Panc1 (cell line): ENCODE results near the gene P2RY11. TPM values are rescaled to one million over a fixed set of nuclear protein-coding genes. Genes with fewer than 3 reads are reported as not detected.

Experiments
- ATAC-seq: fragments of 200-7000 bp; cut with Tn5 transposase; 2 replicates; pipeline ENCODE4 v1.9.1; 2020; ENCODE audit warnings: mild to moderate bottlenecking, moderate library complexity
- BruUV-seq: library from RNA; stranded (reverse); fragments of 400-500 nt; replicated peaks from 2 replicates; lab custom pipeline; 2021; lab: Mats Ljungman, UMichigan
- CTCF ChIA-PET: fragments of 300-600 bp; sonication (Branson Sonifier 250); formaldehyde crosslinking; loops from one replicate; lab custom pipeline; 2022; ENCODE audit warnings: antibody characterized with exemption; lab: Charles Lee
- POLR2A ChIA-PET: fragments of 300-600 bp; sonication (Branson Sonifier 250); formaldehyde crosslinking; loops from one replicate; lab custom pipeline; 2022; ENCODE audit warnings: antibody characterized with exemption; lab: Charles Lee
- DNase-seq: peaks from one replicate; pipeline ENCODE4 v3.0.0-alpha.2; 2010; ENCODE audit warnings: low read depth, low spot score
- H3K27ac ChIP-seq: 2 replicates; pipeline ENCODE4 v1.5.1; 2011; ENCODE audit warnings: mild to moderate bottlenecking, low read length, inconsistent platforms
- H3K27me3 ChIP-seq: fragments of 200-500 bp; sonication (Bioruptor generic); 2 replicates; pipeline ENCODE4 v1.6.0; 2014; ENCODE audit warnings: low read length, inconsistent platforms; ENCODE audit not compliant: control insufficient read depth, insufficient read depth
- H3K36me3 ChIP-seq: fragments of 200-500 bp; sonication (Bioruptor generic); 2 replicates; pipeline ENCODE4 v1.5.1; 2014; ENCODE audit warnings: inconsistent platforms, mild to moderate bottlenecking, low read length, moderate library complexity; ENCODE audit not compliant: control insufficient read depth, insufficient read depth
- H3K4me1 ChIP-seq: 2 replicates; pipeline ENCODE4 v1.5.1; 2011; ENCODE audit warnings: inconsistent platforms, mild to moderate bottlenecking, low read length, moderate library complexity; ENCODE audit not compliant: control insufficient read depth, insufficient read depth
- H3K4me3 ChIP-seq, 2 experiments: 2 replicates each; pipeline ENCODE4 v1.5.1; 2011 to 2012; ENCODE audit warnings: low read depth in 2 of 2, low read length in 2 of 2, mild to moderate bottlenecking in 2 of 2, inconsistent platforms in 1 of 2, moderate library complexity in 1 of 2
- H3K9me3 ChIP-seq: fragments of 200-500 bp; sonication (Bioruptor generic); 2 replicates; pipeline ENCODE4 v1.5.1; 2014; ENCODE audit warnings: low read depth, mild to moderate bottlenecking, inconsistent platforms, low read length, moderate library complexity; ENCODE audit not compliant: control insufficient read depth, insufficient read depth
- POLR2AphosphoS5 ChIP-seq: IDR thresholded peaks from 2 replicates; pipeline ENCODE4 v1.6.1; 2012; ENCODE audit warnings: mild to moderate bottlenecking, low read depth, low read length, moderate library complexity
- SIN3A ChIP-seq: IDR thresholded peaks from 2 replicates; pipeline ENCODE4 v1.6.1; 2012; ENCODE audit warnings: low read depth, mild to moderate bottlenecking, low read length, moderate library complexity, borderline replicate concordance; ENCODE audit not compliant: insufficient read depth
- TCF7L2 ChIP-seq: IDR thresholded peaks from 2 replicates; pipeline ENCODE4 v1.6.1; 2011; ENCODE audit warnings: mild to moderate bottlenecking, low read depth, low read length, inconsistent platforms
- in situ Hi-C: cut with HindIII; loops from 2 replicates; pipeline ENCODE4 v1.10.0; 2016; ENCODE audit warnings: low sequenced_read_pairs, low pct_unique_long_range_greater_than_20kb
- intact Hi-C: fragments of 100-400 bp; cut with micrococcal nuclease; formaldehyde crosslinking; loops from one replicate; pipeline ENCODE4 v1.10.0; 2022; ENCODE audit not compliant: unreplicated experiment
- total RNA-seq: library from RNA; stranded (reverse); gene quantifications from one replicate; pipeline ENCODE4 v1.2.1, GENCODE V29; 2021; ENCODE audit not compliant: unreplicated experiment
- TF ChIP-seq, protein P1 (sequence below), 2 experiments: IDR thresholded peaks; 2 replicates each; pipeline ENCODE4 v1.6.1; 2011 to 2012; ENCODE audit warnings: low read depth in 2 of 2, control low read depth in 1 of 2, low read length in 1 of 2, mild to moderate bottlenecking in 1 of 2, moderate library complexity in 1 of 2; ENCODE audit not compliant: insufficient read depth in 1 of 2
- TF ChIP-seq, protein P2 (sequence below): fragments of 450-650 bp; IDR thresholded peaks from 2 replicates; pipeline ENCODE4 v1.5.1; 2017; ENCODE audit warnings: mild to moderate bottlenecking

The P2RY11 gene
- total RNA-seq, 1 experiment from 2014 or later: 12.5 TPM

DNA sequence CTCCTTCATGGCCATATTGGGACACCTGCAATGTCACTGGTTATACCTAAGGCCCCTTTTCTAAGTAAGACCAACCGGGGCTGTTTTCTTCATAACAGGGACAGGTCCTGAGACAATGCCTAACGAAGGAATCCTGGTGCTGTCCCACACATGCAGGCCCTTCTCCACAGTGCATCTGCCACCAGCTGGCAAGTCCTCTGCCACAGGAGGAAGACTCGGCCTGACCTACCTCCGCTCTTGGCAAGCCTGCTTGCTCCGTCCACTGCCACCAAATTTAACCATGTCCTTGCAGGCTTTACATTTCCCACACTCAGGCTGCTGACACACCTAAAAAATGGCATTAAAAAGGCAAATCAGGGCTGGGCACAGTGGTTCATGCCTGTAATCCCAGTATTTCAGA, 40.0 kb downstream of the P2RY11 start:
- no peaks in the 10 kb centered on the region for H3K27me3 ChIP-seq
- H3K27ac ChIP-seq: no peak overlapping the region
- no peak overlapping the region for H3K4me3 ChIP-seq
- intact Hi-C loops (no loop called here), in situ Hi-C loops (no loop called here)
- no peaks in the 10 kb centered on the region for H3K4me1 ChIP-seq
- no peak for TF ChIP-seq POLR2AphosphoS5
- TF ChIP-seq, protein P1, sequence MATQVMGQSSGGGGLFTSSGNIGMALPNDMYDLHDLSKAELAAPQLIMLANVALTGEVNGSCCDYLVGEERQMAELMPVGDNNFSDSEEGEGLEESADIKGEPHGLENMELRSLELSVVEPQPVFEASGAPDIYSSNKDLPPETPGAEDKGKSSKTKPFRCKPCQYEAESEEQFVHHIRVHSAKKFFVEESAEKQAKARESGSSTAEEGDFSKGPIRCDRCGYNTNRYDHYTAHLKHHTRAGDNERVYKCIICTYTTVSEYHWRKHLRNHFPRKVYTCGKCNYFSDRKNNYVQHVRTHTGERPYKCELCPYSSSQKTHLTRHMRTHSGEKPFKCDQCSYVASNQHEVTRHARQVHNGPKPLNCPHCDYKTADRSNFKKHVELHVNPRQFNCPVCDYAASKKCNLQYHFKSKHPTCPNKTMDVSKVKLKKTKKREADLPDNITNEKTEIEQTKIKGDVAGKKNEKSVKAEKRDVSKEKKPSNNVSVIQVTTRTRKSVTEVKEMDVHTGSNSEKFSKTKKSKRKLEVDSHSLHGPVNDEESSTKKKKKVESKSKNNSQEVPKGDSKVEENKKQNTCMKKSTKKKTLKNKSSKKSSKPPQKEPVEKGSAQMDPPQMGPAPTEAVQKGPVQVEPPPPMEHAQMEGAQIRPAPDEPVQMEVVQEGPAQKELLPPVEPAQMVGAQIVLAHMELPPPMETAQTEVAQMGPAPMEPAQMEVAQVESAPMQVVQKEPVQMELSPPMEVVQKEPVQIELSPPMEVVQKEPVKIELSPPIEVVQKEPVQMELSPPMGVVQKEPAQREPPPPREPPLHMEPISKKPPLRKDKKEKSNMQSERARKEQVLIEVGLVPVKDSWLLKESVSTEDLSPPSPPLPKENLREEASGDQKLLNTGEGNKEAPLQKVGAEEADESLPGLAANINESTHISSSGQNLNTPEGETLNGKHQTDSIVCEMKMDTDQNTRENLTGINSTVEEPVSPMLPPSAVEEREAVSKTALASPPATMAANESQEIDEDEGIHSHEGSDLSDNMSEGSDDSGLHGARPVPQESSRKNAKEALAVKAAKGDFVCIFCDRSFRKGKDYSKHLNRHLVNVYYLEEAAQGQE (IDR thresholded peaks at IDR 0.05; ENCODE audit: insufficient read depth in 1 of 2, low read depth in 2 of 2, low read length in 1 of 2): no peak
- no peak for TF ChIP-seq SIN3A
- TF ChIP-seq, protein P2, sequence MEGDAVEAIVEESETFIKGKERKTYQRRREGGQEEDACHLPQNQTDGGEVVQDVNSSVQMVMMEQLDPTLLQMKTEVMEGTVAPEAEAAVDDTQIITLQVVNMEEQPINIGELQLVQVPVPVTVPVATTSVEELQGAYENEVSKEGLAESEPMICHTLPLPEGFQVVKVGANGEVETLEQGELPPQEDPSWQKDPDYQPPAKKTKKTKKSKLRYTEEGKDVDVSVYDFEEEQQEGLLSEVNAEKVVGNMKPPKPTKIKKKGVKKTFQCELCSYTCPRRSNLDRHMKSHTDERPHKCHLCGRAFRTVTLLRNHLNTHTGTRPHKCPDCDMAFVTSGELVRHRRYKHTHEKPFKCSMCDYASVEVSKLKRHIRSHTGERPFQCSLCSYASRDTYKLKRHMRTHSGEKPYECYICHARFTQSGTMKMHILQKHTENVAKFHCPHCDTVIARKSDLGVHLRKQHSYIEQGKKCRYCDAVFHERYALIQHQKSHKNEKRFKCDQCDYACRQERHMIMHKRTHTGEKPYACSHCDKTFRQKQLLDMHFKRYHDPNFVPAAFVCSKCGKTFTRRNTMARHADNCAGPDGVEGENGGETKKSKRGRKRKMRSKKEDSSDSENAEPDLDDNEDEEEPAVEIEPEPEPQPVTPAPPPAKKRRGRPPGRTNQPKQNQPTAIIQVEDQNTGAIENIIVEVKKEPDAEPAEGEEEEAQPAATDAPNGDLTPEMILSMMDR: no peak
- no peak for TF ChIP-seq TCF7L2
- H3K36me3 ChIP-seq: peaks cover 10% of the 10 kb centered on the region
- CTCF ChIA-PET: no interaction called here
- BruUV-seq: no TSS peak
- no peak for ATAC-seq
- POLR2A ChIA-PET: no interaction called here
- H3K9me3 ChIP-seq: no peaks in the 10 kb centered on the region
- DNase-seq: no peak

DNA sequence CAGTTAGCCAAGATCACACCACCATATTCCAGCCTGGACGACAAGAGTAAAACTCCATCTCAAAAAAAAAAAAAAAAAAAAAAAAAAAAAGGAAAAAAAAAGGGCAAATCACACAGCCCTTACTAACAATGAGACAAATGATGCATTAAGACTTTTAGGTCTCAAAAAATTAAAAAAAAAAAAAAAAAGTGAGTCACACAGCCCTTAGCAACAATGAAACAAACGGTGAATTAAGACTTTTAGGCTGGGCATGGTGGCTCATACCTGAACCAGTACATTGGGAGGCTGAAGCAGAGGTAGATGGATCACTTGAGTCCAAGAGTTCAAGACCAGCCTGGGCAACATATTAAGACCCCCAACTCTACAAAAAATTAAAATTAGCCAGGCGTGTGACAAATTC, 40.6 kb downstream of the P2RY11 start:
- BruUV-seq: no TSS peak
- Histone ChIP-seq H3K4me1 (no peaks in the 10 kb centered on the region), H3K27me3 (no peaks in the 10 kb centered on the region), H3K4me3 (no peak overlapping the region), H3K9me3 (no peaks in the 10 kb centered on the region), H3K36me3 (peaks cover 10% of the 10 kb centered on the region), H3K27ac (no peak overlapping the region)
- POLR2A ChIA-PET: no interaction called here
- intact Hi-C loops: no loop called here
- no peak for TF ChIP-seq SIN3A
- TF ChIP-seq, protein P2: no peak
- TF ChIP-seq POLR2AphosphoS5: no peak
- TF ChIP-seq, protein P1 (IDR thresholded peaks at IDR 0.05; ENCODE audit: insufficient read depth in 1 of 2, low read depth in 2 of 2, low read length in 1 of 2): no peak
- TF ChIP-seq TCF7L2: no peak
- CTCF ChIA-PET: no interaction called here
- ATAC-seq: no peak
- DNase-seq: no peak
- in situ Hi-C loops: no loop called here
